A549 (cell line): ENCODE measurements around the gene FGD4. TPM values are rescaled to one million over a fixed set of nuclear protein-coding genes. Genes with fewer than 3 reads are reported as not detected.

Experiments used
- ATAC-seq, 2 experiments: fragments of 200-7000 bp in 1 of 2; fragments of >200 bp in 1 of 2; cut with Nextera tagmentation in 1 of 2; cut with Tn5 transposase in 1 of 2; 3 replicates each; pipeline versions ENCODE4 v1.8.0 to v1.9.1; 2018 to 2020; ENCODE audit warnings: mild to moderate bottlenecking in 1 of 2, moderate library complexity in 1 of 2
- CTCF ChIA-PET: fragments of 300-600 bp; sonication (Branson Sonifier 250); formaldehyde crosslinking; extraction: SDS; loops from one replicate; lab custom pipeline; 2021; ENCODE audit warnings: antibody characterized with exemption, inconsistent platforms; lab: Yijun Ruan, JAX
- POLR2A ChIA-PET: fragments of 350-600 bp; formaldehyde crosslinking; extraction: SDS; loops from one replicate; lab custom pipeline; 2021; ENCODE audit warnings: antibody characterized with exemption, inconsistent platforms; lab: Yijun Ruan, JAX
- DNase-seq, 2 experiments: peaks; one replicate each; pipeline versions ENCODE4 v3.0.0 to v3.0.0-alpha.2; 2011 to 2016; ENCODE audit warnings: low read depth in 1 of 2, low spot score in 1 of 2
- FAIRE-seq: peaks from 2 replicates; lab custom pipeline; 2011; peaks lifted over from hg19 to GRCh38; lab: Jason Lieb, UNC
- H3K27ac ChIP-seq, 2 experiments: fragments of >200 bp; sonication (Bioruptor Twin); formaldehyde crosslinking; 3 replicates each; pipeline ENCODE4 v1.5.1; 2016 to 2017
- H3K4me1 ChIP-seq: fragments of >200 bp; sonication (Bioruptor Twin); formaldehyde crosslinking; 3 replicates; pipeline ENCODE4 v1.6.1; 2016
- H3K4me2 ChIP-seq: fragments of >200 bp; sonication (Bioruptor Twin); formaldehyde crosslinking; 3 replicates; pipeline ENCODE4 v1.6.1; 2016
- H3K4me3 ChIP-seq: fragments of >200 bp; sonication (Bioruptor Twin); formaldehyde crosslinking; 3 replicates; pipeline ENCODE4 v1.5.1; 2016
- H3K9me3 ChIP-seq: fragments of >200 bp; sonication (Bioruptor Twin); formaldehyde crosslinking; 3 replicates; pipeline ENCODE4 v1.6.1; 2016
- BHLHE40 ChIP-seq: IDR thresholded peaks from 2 replicates; pipeline ENCODE4 v1.6.1; 2012; ENCODE audit warnings: low read depth, low read length, inconsistent platforms
- CBX2 ChIP-seq: fragments of 200-600 bp; sonication (generic); IDR thresholded peaks from 2 replicates; pipeline ENCODE4 v1.6.1; 2016; ENCODE audit warnings: low read depth, mild to moderate bottlenecking, borderline replicate concordance
- CBX8 ChIP-seq: fragments of 200-600 bp; sonication (generic); IDR thresholded peaks from 2 replicates; pipeline ENCODE4 v1.6.1; 2016
- CEBPB ChIP-seq, 2 experiments: fragments of >200 bp in 1 of 2; sonication (Bioruptor Twin) in 1 of 2; formaldehyde crosslinking in 1 of 2; IDR thresholded peaks; 2 replicates each; pipeline ENCODE4 v1.6.1; 2012 to 2016
- CHD2 ChIP-seq: fragments of 150-350 bp; IDR thresholded peaks from 2 replicates; pipeline ENCODE4 v1.6.1; 2014; ENCODE audit warnings: low read length; ENCODE audit not compliant: partially characterized antibody
- CHD4 ChIP-seq: fragments of 200-600 bp; sonication (generic); IDR thresholded peaks from 2 replicates; pipeline ENCODE4 v1.6.1; 2016; ENCODE audit warnings: antibody characterized with exemption, mild to moderate bottlenecking, borderline replicate concordance
- EHMT2 ChIP-seq: fragments of 200-600 bp; sonication (generic); IDR thresholded peaks from 2 replicates; pipeline ENCODE4 v1.6.1; 2016; ENCODE audit warnings: antibody characterized with exemption, low read depth, mild to moderate bottlenecking, moderate library complexity
- FOSB ChIP-seq: fragments of 250-450 bp; sonication (Bioruptor Pico); IDR thresholded peaks from 2 replicates; pipeline ENCODE4 v1.5.0; 2020; ENCODE audit warnings: mild to moderate bottlenecking, moderate library complexity
- FOSL2 ChIP-seq, 2 experiments: fragments of 450-650 bp in 1 of 2; fragments of >200 bp in 1 of 2; sonication (Bioruptor Twin) in 1 of 2; formaldehyde crosslinking; IDR thresholded peaks; 2 replicates each; pipeline versions ENCODE4 v1.5.0 to v1.6.1; 2016 to 2020; ENCODE audit warnings: mild to moderate bottlenecking in 1 of 2, moderate library complexity in 1 of 2
- GATA3 ChIP-seq: IDR thresholded peaks from 2 replicates; pipeline ENCODE4 v1.6.1; 2012; ENCODE audit warnings: borderline replicate concordance
- HDAC2 ChIP-seq: fragments of 200-600 bp; sonication (generic); IDR thresholded peaks from 2 replicates; pipeline ENCODE4 v1.6.1; 2016
- HOXA7 ChIP-seq: fragments of 250-450 bp; sonication (Bioruptor Pico); IDR thresholded peaks from 2 replicates; pipeline ENCODE4 v1.5.0; 2020; ENCODE audit warnings: mild to moderate bottlenecking, moderate library complexity
- HOXB13 ChIP-seq: fragments of 250-450 bp; sonication (Bioruptor Pico); IDR thresholded peaks from 2 replicates; pipeline ENCODE4 v1.5.0; 2020; ENCODE audit warnings: low read depth, mild to moderate bottlenecking, moderate library complexity
- HOXB5 ChIP-seq: fragments of 250-450 bp; sonication (Bioruptor Pico); IDR thresholded peaks from 2 replicates; pipeline ENCODE4 v1.5.0; 2020; ENCODE audit warnings: mild to moderate bottlenecking, moderate library complexity
- JUNB ChIP-seq: fragments of >200 bp; sonication (Bioruptor Twin); formaldehyde crosslinking; IDR thresholded peaks from 2 replicates; pipeline ENCODE4 v1.6.1; 2016
- MAFK ChIP-seq: fragments of 450-650 bp; IDR thresholded peaks from 2 replicates; pipeline ENCODE4 v1.6.1; 2014; ENCODE audit not compliant: partially characterized antibody
- MAZ ChIP-seq: fragments of 150-350 bp; IDR thresholded peaks from 2 replicates; pipeline ENCODE4 v1.6.1; 2014; ENCODE audit warnings: antibody characterized with exemption, low read depth, low read length, borderline replicate concordance
- NPAS2 ChIP-seq: fragments of 250-450 bp; sonication (Bioruptor Pico); IDR thresholded peaks from 2 replicates; pipeline ENCODE4 v1.8.0; 2022; ENCODE audit warnings: mild to moderate bottlenecking, moderate library complexity, borderline replicate concordance
- PHF8 ChIP-seq: fragments of 200-600 bp; sonication (generic); IDR thresholded peaks from 2 replicates; pipeline ENCODE4 v1.6.1; 2016; ENCODE audit warnings: low read depth, mild to moderate bottlenecking, antibody characterized with exemption, moderate library complexity, borderline replicate concordance
- POLR2AphosphoS2 ChIP-seq: conservative IDR thresholded peaks from 2 replicates; pipeline ENCODE4 v1.6.1; 2012; ENCODE audit warnings: low read length, improper control_type of control experiment, inconsistent platforms
- RAD21 ChIP-seq, 2 experiments: fragments of >200 bp in 1 of 2; sonication (Bioruptor Twin) in 1 of 2; formaldehyde crosslinking in 1 of 2; IDR thresholded peaks in 1 of 2; conservative IDR thresholded peaks in 1 of 2; 2 replicates in 1 of 2; 3 replicates in 1 of 2; pipeline ENCODE4 v1.6.1; 2012 to 2018; ENCODE audit warnings: inconsistent platforms in 1 of 2
- RCOR1 ChIP-seq: fragments of 150-350 bp; IDR thresholded peaks from 2 replicates; pipeline ENCODE4 v1.6.1; 2014; ENCODE audit warnings: antibody characterized with exemption, low read length, low read depth
- SMC3 ChIP-seq: fragments of >200 bp; sonication (Bioruptor Twin); formaldehyde crosslinking; IDR thresholded peaks from 3 replicates; pipeline ENCODE4 v1.6.1; 2018; ENCODE audit warnings: inconsistent platforms
- ZC3H11A ChIP-seq: fragments of 450-650 bp; IDR thresholded peaks from 2 replicates; pipeline ENCODE4 v1.6.1; 2014; ENCODE audit warnings: antibody characterized with exemption, mild to moderate bottlenecking
- ZFP36 ChIP-seq: fragments of 450-650 bp; IDR thresholded peaks from 2 replicates; pipeline ENCODE4 v1.6.1; 2014; ENCODE audit warnings: borderline replicate concordance; ENCODE audit not compliant: partially characterized antibody
- WGBS: methylation state at CpG from one replicate; pipeline ENCODE4 v1.1.6; 2017; ENCODE audit errors: missing lambda C conversion rate; 5-methylcytosine and 5-hydroxymethylcytosine counted together
- polyA plus RNA-seq, 4 experiments: library from polyadenylated mRNA; depleted of rRNA in 3 of 4; stranded (reverse); fragments of >200 nt; fragmentation: RNase III in 1 of 4; extraction: RNeasy Plus Mini Kit Qiagen cat#74134 plus additional on column Dnase treatment in 1 of 4; gene quantifications; 2 replicates in 3 of 4; 3 replicates in 1 of 4; pipeline ENCODE4 v1.2.3, GENCODE V29; 2011 to 2017
- TF ChIP-seq, protein P1 (sequence below): fragments of 450-650 bp; IDR thresholded peaks from 2 replicates; pipeline ENCODE4 v1.6.1; 2014; ENCODE audit warnings: antibody characterized with exemption
- TF ChIP-seq, protein P2 (sequence below): fragments of 250-450 bp; sonication (Bioruptor Pico); IDR thresholded peaks from 2 replicates; pipeline ENCODE4 v1.5.0; 2021; ENCODE audit warnings: mild to moderate bottlenecking, moderate library complexity, borderline replicate concordance

FGD4 gene
- polyA plus RNA-seq, 2 of the 4 experiments (the other 2 are of a cell fraction) = 2.2 to 6.0 TPM

DNA sequence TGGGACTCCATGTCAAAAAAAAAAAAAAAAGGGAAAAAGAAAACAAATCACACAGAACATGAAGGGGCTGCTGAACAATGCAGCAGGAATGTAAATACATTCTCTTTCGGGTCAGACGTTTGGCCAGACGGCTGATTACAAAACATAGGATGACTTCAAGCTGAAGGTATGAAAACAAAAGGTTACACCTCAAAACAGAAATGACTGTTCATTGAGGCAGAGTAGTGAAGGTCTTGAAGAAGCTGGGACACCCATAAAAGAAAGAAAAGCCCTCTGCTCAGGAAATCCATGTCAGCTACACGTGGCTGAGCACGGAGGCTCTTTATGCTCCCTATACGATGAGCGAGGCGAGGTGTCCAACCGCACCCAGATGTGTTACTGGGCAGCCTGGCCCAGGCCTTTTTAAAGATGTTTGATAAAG, 37.7 kb downstream of the FGD4 start (continued):
- TF ChIP-seq RCOR1 (no peak), NPAS2 (no peak), GATA3 (peak; percentile 85), HDAC2 (no peak), FOSB (no peak), MAFK (no peak), POLR2AphosphoS2 (no peak), CBX2 (no peak), HOXA7 (CRISPR knock-in tag) (no peak), ZFP36 (no peak)

DNA sequence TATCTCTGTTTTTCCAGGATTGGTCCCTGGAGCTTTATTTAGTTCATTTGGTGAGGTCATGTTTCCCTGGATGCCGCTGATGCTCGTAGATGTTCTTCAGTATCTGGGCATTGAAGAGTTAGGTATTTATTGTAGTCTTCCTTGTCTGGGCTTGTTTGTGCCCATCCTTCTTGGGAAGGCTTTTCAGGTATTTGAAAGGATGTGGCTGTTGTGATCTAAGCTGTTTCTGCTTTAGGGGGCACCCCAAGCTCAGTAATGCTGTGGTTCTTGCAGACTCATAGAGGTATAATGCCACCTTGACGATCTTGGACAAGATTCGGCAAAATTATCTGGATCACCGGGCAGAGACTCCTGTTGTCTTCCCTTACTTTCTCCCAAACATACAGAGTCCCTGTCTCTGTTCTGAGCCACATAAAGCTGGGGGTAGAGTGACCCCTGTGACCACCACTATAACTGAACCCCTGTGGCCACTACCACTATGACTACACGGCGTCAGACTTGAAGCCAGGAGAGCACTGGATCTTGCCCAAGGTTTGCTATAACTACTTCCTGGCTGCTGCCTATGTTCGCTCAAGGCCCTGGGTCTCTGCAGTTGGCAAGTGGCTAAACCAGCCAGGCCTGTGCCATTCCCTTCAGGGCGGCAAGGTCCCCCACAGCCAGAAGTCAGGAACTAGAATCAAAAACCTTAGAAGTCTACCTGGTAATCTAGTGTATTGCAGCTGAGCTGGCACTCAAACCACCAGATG, 40.9 kb downstream of the FGD4 start:
- Histone ChIP-seq H3K9me3 (no peaks in the 10 kb centered on the region), H3K27ac (peak overlapping the region; percentile 22 to 65; a peak in 4 of 6 replicates), H3K4me1 (peaks cover 49% of the 10 kb centered on the region), H3K4me2 (no peak overlapping the region), H3K4me3 (no peak overlapping the region)
- POLR2A ChIA-PET = no interaction called here
- DNase-seq = no peak
- TF ChIP-seq RAD21 (conservative IDR thresholded peaks at IDR 0.05 in 1 of 2, IDR thresholded peaks at IDR 0.05 in 1 of 2) (peak in 1 of 2 experiments; percentile 27; a peak in 1 of 5 replicates), CHD2 (no peak)
- no peak for FAIRE-seq
- CTCF ChIA-PET = interaction anchor here (1.0 to 1.4 kb wide), 3 partner anchors 9 to 315 kb away, joined by 3 to 4 read pairs (median 4); partner anchors contain the start of gene YARS2
- ATAC-seq = no peak
- 95% methylated on average over 9 of the region's 9 CpGs for WGBS

DNA sequence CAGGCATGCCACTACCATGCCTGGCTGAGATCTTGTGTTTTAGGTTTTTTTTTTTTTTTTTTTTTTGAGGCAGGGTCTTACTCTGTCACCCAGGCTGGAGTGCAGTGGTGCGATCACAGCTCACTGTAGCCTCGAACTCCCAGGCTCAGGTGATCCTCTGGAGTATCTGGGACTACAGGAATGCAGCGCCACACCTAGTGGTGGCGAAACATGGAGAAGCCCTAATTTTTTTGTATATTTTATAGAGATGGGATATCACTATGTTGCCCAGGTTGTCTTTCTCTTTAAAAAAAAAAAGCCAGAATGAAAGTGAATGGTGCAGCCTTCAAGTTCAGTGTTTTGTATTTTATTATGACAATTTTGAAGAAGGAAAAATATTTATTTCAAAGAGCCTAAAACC, 44.1 kb downstream of the FGD4 start:
- ChIA-PET POLR2A (no interaction called here), CTCF (interaction anchor here (0.8 to 1.6 kb wide), 7 partner anchors 10 to 312 kb away, joined by 3 to 5 read pairs (median 4); partner anchors contain the start of genes FGD4 and YARS2)
- WGBS = 94% methylated on average over 4 of the region's 4 CpGs
- Histone ChIP-seq H3K4me3 (no peak overlapping the region), H3K4me1 (peaks cover 47% of the 10 kb centered on the region), H3K4me2 (no peak overlapping the region), H3K9me3 (no peaks in the 10 kb centered on the region), H3K27ac (peak overlapping the region; percentile 10 to 52; a peak in 3 of 6 replicates)
- no peak for ATAC-seq
- FAIRE-seq = no peak
- TF ChIP-seq SMC3 = no peak
- DNase-seq = no peak

DNA sequence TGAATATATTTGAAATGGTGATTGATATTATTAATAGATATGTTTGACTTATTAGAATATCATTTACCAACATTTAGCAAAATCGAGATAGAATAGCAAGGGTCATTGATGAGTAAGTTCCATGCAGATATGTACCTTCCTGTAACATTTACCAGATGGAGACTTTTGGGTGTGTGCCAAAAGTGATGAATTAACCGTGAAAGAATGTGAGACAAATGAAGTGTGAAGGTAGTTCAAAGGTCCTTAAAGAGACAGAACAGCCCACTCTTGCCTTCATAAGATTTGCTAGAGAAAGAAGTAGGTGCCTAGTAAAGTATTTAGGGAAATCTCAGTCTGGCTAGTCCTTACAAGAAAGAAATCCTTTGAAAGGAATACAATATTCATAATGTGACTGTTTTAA, 45.5 kb downstream of the FGD4 start:
- WGBS = under 1% methylated on average over 2 of the region's 2 CpGs

More for the DNA sequence above, 45.5 kb downstream of the FGD4 start:
- Histone ChIP-seq H3K4me3 (no peak overlapping the region), H3K9me3 (no peaks in the 10 kb centered on the region), H3K27ac (peak overlapping the region; percentile 58 to 75; a peak in 5 of 6 replicates), H3K4me2 (peak overlapping the region; percentile 57), H3K4me1 (peaks cover 47% of the 10 kb centered on the region)
- peak in 1 of 2 experiments; percentile 43; a peak in 2 of 6 replicates for ATAC-seq
- CTCF ChIA-PET = no interaction called here
- peak in 1 of 2 experiments; percentile 83 for DNase-seq
- TF ChIP-seq CEBPB (IDR thresholded peaks at IDR 0.05) = 0 out of 4 replicates have a peak, but pooled peaks of 1 of the 2 experiments have one; percentile 8
- peak; percentile 48; the same call in 1 of the 2 replicates for TF ChIP-seq GATA3
- peak; percentile 41; the same call in 1 of the 2 replicates for TF ChIP-seq FOSL2 (IDR thresholded peaks at IDR 0.05)
- TF ChIP-seq FOSL2 (CRISPR knock-in tag; IDR thresholded peaks at IDR 0.05) = peak; percentile 54
- no peak for TF ChIP-seq CHD4
- no peak for TF ChIP-seq ZC3H11A
- no peak for TF ChIP-seq CBX8
- no peak for TF ChIP-seq BHLHE40
- TF ChIP-seq MAZ = no peak
- TF ChIP-seq, protein P1, sequence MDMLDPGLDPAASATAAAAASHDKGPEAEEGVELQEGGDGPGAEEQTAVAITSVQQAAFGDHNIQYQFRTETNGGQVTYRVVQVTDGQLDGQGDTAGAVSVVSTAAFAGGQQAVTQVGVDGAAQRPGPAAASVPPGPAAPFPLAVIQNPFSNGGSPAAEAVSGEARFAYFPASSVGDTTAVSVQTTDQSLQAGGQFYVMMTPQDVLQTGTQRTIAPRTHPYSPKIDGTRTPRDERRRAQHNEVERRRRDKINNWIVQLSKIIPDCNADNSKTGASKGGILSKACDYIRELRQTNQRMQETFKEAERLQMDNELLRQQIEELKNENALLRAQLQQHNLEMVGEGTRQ = no peak
- no peak for TF ChIP-seq SMC3
- TF ChIP-seq HOXB13 (CRISPR knock-in tag) = no peak
- no peak for TF ChIP-seq EHMT2
- TF ChIP-seq HOXB5 = 0 out of 2 replicates have a peak, but pooled peaks have one; percentile 12
- TF ChIP-seq, protein P2, sequence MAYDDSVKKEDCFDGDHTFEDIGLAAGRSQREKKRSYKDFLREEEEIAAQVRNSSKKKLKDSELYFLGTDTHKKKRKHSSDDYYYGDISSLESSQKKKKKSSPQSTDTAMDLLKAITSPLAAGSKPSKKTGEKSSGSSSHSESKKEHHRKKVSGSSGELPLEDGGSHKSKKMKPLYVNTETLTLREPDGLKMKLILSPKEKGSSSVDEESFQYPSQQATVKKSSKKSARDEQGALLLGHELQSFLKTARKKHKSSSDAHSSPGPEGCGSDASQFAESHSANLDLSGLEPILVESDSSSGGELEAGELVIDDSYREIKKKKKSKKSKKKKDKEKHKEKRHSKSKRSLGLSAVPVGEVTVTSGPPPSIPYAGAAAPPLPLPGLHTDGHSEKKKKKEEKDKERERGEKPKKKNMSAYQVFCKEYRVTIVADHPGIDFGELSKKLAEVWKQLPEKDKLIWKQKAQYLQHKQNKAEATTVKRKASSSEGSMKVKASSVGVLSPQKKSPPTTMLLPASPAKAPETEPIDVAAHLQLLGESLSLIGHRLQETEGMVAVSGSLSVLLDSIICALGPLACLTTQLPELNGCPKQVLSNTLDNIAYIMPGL (CRISPR knock-in tag) = no peak
- TF ChIP-seq PHF8 = no peak
- TF ChIP-seq JUNB = peak; percentile 60
- FAIRE-seq = peak; percentile 85
- POLR2A ChIA-PET = no interaction called here
